ENCODE results near the gene AOPEP.

The AOPEP gene

DNA sequence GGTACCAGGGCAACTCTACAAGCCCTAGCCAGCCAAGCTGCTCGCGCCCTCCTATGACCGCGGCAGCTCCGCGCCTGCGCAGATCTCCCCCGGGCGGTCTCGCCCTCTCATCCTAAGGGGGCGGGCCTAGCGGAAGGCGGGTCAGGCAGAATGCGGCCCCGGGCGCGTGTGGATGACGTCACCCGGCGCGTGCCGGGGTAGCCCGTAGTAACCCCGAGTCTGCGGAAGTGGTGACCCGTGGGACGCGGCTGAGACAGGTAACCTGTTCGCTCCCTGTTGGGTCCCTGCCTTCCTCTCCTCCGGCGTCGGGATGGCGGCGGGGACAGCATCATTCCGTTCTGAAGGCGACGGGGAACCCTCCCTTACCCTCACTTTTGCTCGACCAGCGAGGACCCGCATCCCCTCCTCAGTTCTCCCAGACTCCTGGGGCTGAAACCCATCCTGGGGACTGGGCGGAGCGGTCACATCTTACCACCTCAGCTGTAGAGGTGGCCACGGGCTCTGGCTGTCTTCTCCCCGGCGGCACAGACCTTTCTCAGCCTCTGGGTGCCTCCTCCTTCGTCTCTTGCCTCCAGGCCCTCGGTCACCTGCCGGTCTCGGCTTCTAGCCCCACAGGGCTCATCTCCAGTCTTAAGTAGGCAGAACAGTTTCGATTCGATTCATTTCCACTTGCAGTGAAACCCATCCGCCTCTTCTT lies at the start of gene AOPEP:
Gene AOPEP, plus strand, starts transcription at position 205 of the 697 bp plus-strand sequence. CDS start 33,085 bp downstream, outside the sequence.
- DNase-seq (ENCODE audit: low read depth in 3 of 3), result peak; percentile 97 to 100 (median 99)

GRCh38 chr9:94677929-94678328 lies 48.6 kb upstream of the AOPEP start:
- no peak for DNase-seq (ENCODE audit: low read depth in 3 of 3)

DNA sequence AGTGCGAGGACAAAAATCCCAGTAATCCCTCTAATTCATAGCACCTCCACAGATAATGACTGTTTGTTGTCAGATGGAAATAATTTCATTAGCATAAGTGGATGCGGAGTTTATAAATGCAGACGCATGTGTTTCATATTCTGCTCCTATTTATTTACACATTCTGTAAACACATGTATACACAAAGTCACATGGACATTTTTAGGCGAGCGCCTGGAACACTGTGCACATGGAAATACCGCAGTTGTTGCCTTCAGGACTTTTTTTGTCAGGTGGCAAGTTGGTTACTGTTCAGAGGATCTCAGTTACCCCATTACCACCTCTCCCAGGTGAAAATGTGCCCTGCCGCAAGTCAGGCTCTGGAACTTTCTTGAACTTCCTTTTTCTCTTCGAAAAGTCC lies 46.9 kb upstream of the AOPEP start:
- no peak for DNase-seq (ENCODE audit: low read depth in 3 of 3)

GRCh38 chr9:94680020-94680419 lies 46.5 kb upstream of the AOPEP start:
- DNase-seq (ENCODE audit: low read depth in 3 of 3), result no peak

DNA sequence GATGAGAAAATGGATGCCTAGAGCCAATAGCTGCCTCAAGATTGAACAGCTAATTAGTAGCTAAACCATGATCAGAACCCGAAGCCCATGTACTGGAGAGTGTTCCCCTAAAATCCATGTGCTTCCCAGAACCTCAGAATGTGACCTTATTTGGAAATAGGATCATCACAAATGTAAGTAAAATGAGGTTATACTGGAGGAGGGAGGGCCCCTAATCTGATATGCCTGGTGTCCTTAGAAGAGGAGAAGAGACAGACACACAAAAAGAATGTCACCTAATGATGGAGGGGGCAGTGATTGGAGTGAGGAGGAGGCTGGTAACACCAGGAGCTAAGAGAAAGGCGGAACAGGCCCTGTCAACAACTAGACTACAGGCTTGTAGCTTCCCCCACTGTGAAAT lies 45.9 kb upstream of the AOPEP start:
- no peak for DNase-seq (ENCODE audit: low read depth in 3 of 3)

DNA sequence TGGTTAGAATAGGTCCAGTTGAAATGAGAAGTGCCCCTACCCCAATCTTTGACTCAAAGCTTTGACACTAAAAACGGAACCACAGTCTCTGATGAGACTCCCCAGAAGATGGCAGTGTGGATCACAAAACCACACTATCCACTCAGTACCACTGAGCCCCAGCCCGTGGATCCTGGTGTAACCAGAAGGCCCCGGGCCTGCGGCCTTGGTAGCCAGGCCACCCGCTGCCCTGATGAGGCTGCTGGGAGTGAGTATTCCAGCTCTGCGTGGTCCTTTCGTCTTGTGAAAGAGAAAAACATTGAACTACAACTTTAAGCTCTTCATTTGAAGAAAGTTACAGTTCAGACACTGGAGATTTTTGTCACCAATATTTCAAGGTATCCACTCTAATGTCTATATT lies 45.0 kb upstream of the AOPEP start:
- DNase-seq (ENCODE audit: low read depth in 3 of 3), result peak; percentile 22 to 39 (median 24)

DNA sequence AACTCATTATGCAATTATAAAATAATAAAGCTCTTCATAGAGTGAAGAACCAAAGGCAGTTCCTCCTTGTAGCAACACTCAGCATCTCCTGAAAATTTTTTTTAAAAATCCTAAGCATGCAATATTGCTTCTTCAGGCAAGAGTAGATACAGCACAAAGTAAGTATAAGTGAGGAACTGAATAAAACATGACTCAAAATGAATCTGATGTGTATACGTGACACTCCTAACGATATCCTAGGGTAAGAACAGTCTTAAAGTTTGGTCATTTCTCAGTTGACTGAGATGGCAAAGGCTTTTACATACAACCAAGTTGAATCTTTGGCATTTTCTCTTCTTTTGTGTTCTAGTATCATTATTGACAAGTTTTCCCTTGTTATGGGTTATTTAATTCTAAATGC lies 41.1 kb upstream of the AOPEP start:
- no peak for DNase-seq (ENCODE audit: low read depth in 3 of 3)

GRCh38 chr9:94687451-94687850 lies 39.0 kb upstream of the AOPEP start:
- DNase-seq (ENCODE audit: low read depth in 3 of 3), result no peak

DNA sequence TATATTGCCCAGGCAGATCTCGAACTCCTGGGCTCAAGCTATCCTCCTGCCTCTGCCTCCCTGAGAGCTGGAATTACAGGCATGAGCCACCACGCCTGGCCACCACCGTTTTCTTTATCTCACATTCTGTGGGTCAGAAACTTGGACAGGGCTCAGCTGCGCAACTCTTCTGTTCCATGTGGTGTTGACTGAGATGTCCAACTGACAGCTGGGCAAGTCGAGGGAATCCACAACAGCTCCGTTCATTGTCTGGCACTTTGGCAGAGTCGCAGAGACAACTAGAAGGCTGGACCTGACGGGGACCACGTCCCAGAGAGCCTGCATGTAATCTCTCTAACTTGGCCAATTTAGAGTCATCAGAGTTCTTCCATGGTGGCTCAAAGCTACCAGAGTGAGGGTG lies 36.2 kb upstream of the AOPEP start:
- DNase-seq (ENCODE audit: low read depth in 3 of 3), result no peak

GRCh38 chr9:94692601-94693000 lies 33.9 kb upstream of the AOPEP start:
- no peak for DNase-seq (ENCODE audit: low read depth in 3 of 3)

GRCh38 chr9:94693485-94694204 lies 32.9 kb upstream of the AOPEP start:
- DNase-seq (ENCODE audit: low read depth in 3 of 3), result no peak

DNA sequence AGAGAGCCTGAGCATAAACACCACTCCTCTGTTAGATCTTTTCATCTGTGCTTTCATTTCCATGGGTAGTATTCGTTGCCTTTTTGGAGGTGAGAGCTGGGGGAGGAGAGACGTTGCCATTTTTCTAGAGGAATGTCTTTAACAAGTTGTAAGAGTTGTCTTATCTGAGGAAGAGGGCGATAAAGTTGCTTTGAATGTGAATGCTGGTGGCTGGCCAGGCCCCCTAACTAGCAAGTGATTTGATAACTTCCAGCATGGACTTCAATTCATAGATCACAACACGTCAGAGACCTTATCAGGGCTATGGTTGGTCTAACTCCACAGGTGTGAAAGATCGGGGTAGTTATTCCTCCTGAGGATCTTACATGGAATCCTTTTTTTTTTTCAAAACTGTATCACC lies 30.0 kb upstream of the AOPEP start:
- DNase-seq (ENCODE audit: low read depth in 3 of 3), result no peak

DNA sequence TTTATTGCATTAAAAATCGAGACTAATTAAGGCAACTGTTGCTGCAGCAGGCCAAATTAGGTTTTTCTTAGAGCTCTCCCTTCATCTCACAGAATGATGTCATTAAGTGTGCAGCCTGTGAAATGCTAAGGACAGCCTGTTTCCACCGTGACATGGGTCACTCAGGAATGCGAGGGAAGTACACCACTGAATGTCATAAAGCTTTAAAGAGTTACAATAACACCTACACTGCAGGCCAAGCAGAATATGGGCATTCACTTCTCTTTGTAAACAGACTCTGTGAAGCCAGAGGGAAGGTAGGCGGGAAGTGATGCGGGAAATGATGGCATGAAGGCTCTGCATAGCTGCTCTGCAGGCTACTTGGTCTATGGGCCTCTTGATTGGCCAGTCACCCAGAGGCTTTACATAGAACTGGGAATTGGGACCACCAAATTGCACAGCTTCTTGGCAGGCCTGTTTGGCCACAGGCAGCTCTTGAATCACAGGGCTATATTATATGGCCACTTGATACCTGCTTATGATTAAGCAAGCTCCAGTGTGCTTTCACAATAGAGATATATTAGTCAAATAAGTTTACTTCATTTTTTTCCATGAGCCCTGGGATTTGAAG lies 28.4 kb upstream of the AOPEP start:
- DNase-seq (ENCODE audit: low read depth in 3 of 3), result no peak

DNA sequence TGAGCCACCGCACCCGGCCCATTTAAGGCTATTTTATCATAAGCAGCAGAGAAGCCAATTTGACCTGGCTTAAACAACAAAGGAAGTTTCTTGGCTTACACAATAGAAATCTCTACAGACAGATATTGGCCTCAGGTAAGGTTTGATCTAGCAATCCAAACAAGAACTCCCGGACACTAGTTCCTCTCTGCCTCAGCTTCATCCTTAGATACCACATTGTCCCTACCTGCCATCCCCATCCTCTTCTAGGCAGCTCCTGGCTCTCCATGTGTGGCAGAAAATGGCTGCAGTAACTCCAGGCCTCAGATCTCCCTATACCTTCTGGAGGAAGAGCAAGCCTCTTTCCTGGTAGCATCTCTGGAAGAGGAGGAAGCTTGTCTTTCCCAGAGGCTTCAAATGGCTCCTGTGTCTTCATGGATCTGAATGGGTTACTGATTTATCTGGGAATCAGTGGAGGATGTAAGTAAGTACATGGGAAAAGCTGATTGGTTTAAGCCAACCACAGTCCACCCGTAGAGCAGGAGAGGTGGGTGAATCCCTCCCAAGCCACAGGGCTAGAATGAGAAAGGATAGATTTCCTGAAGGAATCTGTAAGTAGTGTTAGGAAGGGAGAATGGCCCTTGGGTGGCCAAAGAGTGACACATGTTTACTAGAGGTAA lies 26.7 kb upstream of the AOPEP start:
- DNase-seq (ENCODE audit: low read depth in 3 of 3), result no peak

DNA sequence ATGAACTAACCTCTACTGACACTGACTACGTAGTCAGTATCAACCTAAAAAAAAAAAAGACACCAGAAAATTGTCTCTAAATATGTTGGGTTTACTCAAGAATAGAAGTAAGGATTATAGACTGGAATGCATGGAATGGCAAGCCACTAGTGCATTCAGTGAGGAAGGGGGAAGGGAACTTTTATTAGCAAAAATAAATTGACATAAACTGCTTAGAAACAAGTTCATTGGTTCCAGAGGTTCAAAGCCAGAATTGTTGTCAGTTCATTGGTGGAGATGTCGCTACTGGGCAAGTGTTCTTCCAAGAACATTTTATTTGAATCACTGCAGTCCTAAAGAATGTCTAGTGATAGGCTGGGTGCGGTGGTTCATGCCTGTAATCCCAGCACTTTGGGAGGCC lies 26.1 kb upstream of the AOPEP start:
- no peak for DNase-seq (ENCODE audit: low read depth in 3 of 3)

GRCh38 chr9:94703488-94704140 lies 22.9 kb upstream of the AOPEP start:
- DNase-seq (ENCODE audit: low read depth in 3 of 3), result no peak

DNA sequence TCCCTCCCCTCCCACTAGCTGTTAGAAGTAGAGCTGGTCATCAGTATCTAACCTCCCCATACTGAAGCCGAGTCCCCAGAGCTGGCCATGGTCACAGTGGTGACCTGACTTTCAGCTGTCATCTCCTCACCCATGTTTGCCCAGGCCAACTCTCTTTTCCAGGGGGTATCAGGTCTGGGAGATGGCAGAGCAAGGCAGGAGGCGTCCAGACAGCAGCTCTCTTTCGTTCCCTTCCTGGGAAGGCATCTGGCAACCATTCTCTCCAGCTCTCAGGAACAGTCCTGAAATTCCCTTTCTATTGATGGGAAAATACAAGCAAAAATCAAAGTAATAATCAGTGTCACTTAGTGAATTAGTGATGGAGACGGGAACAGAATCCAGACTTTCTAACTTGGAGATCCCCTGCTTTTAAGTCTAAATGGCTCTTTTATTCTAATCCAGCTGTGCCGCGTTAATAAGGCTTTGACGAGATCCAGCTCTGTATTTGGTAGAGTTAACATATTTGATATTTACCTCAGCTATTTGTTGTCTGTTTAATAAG lies 21.3 kb upstream of the AOPEP start:
- DNase-seq (ENCODE audit: low read depth in 3 of 3), result no peak

DNA sequence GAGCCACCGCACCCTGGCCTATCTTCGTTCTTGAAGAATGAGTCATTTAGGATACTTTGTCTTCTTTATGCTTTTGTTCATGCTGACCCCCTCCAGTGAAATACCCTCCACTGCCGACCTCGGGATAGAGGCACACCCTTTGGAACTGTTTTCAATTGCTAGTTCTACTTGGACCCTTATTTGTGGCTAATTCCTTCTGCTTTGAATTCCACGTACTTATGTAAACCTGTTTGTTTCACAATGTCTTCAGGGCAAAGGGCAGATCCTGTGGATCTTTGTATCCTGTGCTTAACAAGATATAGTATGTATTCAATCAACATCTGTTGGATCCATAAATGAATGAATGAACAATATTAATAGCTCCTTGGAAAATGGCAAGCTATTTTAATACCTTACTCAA lies 19.6 kb upstream of the AOPEP start:
- no peak for DNase-seq (ENCODE audit: low read depth in 3 of 3)

GRCh38 chr9:94713436-94714215 lies 12.9 kb upstream of the AOPEP start:
- DNase-seq (ENCODE audit: low read depth in 3 of 3), result no peak

DNA sequence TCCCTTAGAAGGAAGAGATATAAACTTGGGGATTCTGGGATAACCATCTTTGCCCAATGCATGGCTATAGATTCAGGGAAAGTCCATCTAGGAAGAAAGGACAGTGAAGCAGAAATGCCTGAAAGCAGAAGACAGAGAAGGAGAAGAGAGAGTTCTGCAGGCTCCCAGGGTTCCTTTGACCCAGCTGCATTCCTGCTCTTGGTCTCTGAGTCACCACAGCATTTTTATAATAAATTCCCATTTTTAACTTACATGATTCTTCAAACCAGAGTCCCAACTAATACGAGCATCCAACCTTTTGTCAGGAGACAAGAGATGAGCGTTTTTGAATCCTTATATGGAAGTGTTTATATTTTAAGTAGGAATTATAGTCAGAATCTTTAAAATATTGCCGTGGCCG lies 12.0 kb upstream of the AOPEP start:
- DNase-seq (ENCODE audit: low read depth in 3 of 3), result no peak

DNA sequence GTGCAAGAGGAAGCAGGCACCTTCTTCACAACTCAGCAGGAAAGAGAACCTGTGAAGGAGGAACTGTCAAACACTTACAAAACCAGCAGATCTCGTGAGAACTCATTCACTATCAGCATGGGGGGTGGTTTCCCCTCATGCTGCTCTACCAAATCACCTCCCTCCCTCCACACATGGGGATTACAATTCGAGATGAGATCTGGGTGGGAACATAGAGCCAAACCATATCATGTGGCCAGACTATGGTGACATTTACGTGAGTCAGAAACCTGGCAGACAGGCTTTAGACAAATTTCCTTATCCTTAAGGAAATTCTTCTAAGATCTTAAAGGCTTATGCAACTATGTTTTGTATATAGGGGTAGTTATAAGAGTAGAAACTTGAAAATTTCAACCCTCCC lies 8.7 kb upstream of the AOPEP start:
- no peak for DNase-seq (ENCODE audit: low read depth in 3 of 3)

Measured in stimulated activated CD4-positive, alpha-beta T cell treated with anti-CD3 and anti-CD28 coated beads, TNF-alpha, amount 100 ng/mL, for 48 hours (primary cell).